Naive B cell (primary cell): ENCODE measurements around the gene SGSH. TPM values are rescaled to one million over a fixed set of nuclear protein-coding genes. Genes with fewer than 3 reads are reported as not detected.

Source experiments
- ATAC-seq, 2 donors: fragments of 150-1000 bp; cut with Tn5 transposase; 2 replicates each; pipeline ENCODE4 v1.10.0; 2021; ENCODE audit warnings: low read depth in 2 of 2, mild to moderate bottlenecking in 2 of 2, moderate library complexity in 2 of 2
- DNase-seq: peaks from one replicate; pipeline ENCODE4 v3.0.0; 2022
- H3K27ac Mint-ChIP-seq, 6 donors: one replicate each; pipeline ENCODE4 v1.8.0; 2020 to 2022; ENCODE audit warnings: mild to moderate bottlenecking in 6 of 6, mixed read lengths in 6 of 6, moderate library complexity in 5 of 6, inconsistent platforms in 2 of 6
- H3K27me3 Mint-ChIP-seq, 3 donors: one replicate each; pipeline ENCODE4 v1.8.0; 2021 to 2022; ENCODE audit warnings: mixed read lengths in 3 of 3, mild to moderate bottlenecking in 1 of 3
- H3K36me3 Mint-ChIP-seq, 2 donors: one replicate each; pipeline ENCODE4 v1.8.0; 2020 to 2022; ENCODE audit warnings: mixed read lengths in 2 of 2, inconsistent platforms in 1 of 2, mild to moderate bottlenecking in 1 of 2
- H3K4me1 Mint-ChIP-seq, 3 donors: one replicate each; pipeline ENCODE4 v1.8.0; 2020 to 2022; ENCODE audit warnings: mixed read lengths in 3 of 3, inconsistent platforms in 1 of 3, mild to moderate bottlenecking in 1 of 3, moderate library complexity in 1 of 3
- H3K4me3 Mint-ChIP-seq, 8 donors: one replicate each; pipeline ENCODE4 v1.8.0; 2020 to 2022; ENCODE audit warnings: mild to moderate bottlenecking in 8 of 8, mixed read lengths in 8 of 8, moderate library complexity in 8 of 8, inconsistent platforms in 2 of 8
- H3K9me3 Mint-ChIP-seq, 7 donors: one replicate each; pipeline ENCODE4 v1.8.0; 2020 to 2022; ENCODE audit warnings: mixed read lengths in 7 of 7, mild to moderate bottlenecking in 5 of 7, inconsistent platforms in 2 of 7, moderate library complexity in 1 of 7
- polyA plus RNA-seq, 6 donors: library from polyadenylated mRNA; unstranded; fragments of 300-500 nt; fragmentation: Illumina TruSeq; gene quantifications; one replicate each; pipeline ENCODE4 v1.2.3, GENCODE V29; 2021; ENCODE audit warnings: low read depth in 6 of 6

Gene SGSH
- polyA plus RNA-seq, 6 donors from 2014 or later = 12.3 to 38.5 (median 22.4) TPM

GRCh38 chr17:80229011-80229410 is 8.9 kb upstream of the SGSH start:
- Mint-ChIP-seq H3K36me3 (peaks cover 3 to 21% of the 10 kb centered on the region in 2 donors), H3K27ac (peak overlapping the region in 1 of 6 donors; percentile 90), H3K27me3 (peaks cover 0 to 5% (median 0%) of the 10 kb centered on the region in 3 donors), H3K9me3 (peaks cover 5 to 27% (median 24%) of the 10 kb centered on the region in 7 donors), H3K4me1 (peaks cover 0 to 2% (median 0%) of the 10 kb centered on the region in 3 donors), H3K4me3 (no peak overlapping the region)
- ATAC-seq (no peak), DNase-seq (no peak)

DNA sequence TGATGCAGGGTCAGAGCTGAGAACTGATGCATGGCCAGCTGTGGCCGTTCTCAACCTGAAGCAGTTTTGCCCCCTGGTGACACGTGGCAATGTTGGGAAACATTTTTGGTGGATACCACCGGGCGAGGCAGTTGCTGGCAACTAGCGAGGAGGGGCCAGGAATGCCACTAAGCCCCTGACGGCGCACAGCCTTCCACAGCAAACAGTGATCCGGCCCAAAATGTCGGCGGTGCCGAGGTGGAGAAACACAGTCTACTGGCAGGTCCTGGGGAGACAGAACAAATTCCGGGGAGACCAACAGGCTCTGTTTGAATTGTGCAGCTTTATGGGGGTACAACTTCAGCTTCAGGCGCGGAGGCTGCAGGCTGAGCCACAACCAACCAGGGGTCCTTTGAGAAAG is 8.3 kb upstream of the SGSH start:
- peaks cover 5 to 22% (median 19%) of the 10 kb centered on the region in 7 donors for H3K9me3 Mint-ChIP-seq
- peaks cover 0 to 9% (median under 1%) of the 10 kb centered on the region in 3 donors for H3K27me3 Mint-ChIP-seq
- DNase-seq = no peak
- H3K4me3 Mint-ChIP-seq = peak overlapping the region in 2 of 8 donors; percentile 12 to 24
- no peak for ATAC-seq
- peaks cover 3 to 21% of the 10 kb centered on the region in 2 donors for H3K36me3 Mint-ChIP-seq
- H3K27ac Mint-ChIP-seq = peak overlapping the region in 1 of 6 donors; percentile 90
- peaks cover 0 to 5% (median under 1%) of the 10 kb centered on the region in 3 donors for H3K4me1 Mint-ChIP-seq

DNA sequence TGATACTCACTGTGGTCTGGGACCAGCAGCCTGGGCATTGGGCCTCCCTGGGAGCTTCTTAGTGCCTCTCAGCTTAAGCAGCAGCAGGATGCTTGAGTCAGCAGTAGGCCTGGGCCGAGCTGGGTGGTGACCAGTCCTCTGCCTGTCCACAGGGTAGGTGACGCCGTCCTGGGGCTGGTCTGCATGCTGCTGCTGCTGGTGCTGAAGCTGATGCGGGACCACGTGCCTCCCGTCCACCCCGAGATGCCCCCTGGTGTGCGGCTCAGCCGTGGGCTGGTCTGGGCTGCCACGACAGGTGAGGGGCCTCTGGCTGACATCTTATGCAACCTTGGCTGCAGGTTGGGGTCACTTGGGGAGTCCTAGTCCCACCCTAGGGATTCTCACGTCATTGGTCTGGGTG is 7.5 kb upstream of the SGSH start:
- Mint-ChIP-seq H3K4me1 (peaks cover 0 to 8% (median 5%) of the 10 kb centered on the region in 3 donors), H3K9me3 (peaks cover 3 to 16% (median 13%) of the 10 kb centered on the region in 7 donors), H3K4me3 (no peak overlapping the region), H3K27ac (no peak overlapping the region), H3K27me3 (peaks cover 0 to 9% (median 7%) of the 10 kb centered on the region in 3 donors), H3K36me3 (peaks cover 3 to 14% of the 10 kb centered on the region in 2 donors)
- no peak for ATAC-seq
- no peak for DNase-seq

GRCh38 chr17:80227156-80227555 is 7.0 kb upstream of the SGSH start:
- Mint-ChIP-seq H3K27ac (no peak overlapping the region), H3K4me1 (peaks cover 0 to 11% (median 5%) of the 10 kb centered on the region in 3 donors), H3K36me3 (peaks cover 3 to 9% of the 10 kb centered on the region in 2 donors), H3K9me3 (peaks cover 0 to 11% (median 8%) of the 10 kb centered on the region in 7 donors), H3K27me3 (peaks cover 0 to 9% (median 7%) of the 10 kb centered on the region in 3 donors), H3K4me3 (no peak overlapping the region)
- DNase-seq (no peak), ATAC-seq (no peak)

DNA sequence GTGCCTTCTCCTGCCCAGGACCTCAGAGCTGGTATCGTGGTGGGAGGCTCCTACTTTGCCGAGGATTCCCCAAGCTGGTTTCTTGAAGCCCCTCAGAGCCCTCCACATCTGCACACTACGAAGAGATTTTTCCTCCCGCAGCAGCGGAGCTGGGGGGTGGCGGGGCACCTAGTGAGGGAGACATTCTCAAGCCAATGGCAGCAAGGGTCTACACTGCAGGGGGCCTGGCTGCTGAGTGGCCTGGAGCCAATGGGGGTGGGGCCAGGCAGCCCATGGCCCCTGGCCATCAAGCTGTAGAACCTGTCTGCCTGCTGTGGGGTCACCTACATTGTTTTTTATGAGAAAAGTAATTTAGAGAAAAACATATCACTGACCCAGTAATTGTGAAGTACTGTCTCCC is 5.1 kb upstream of the SGSH start:
- H3K36me3 Mint-ChIP-seq = peaks cover 0 to 8% of the 10 kb centered on the region in 2 donors
- H3K9me3 Mint-ChIP-seq = peaks cover 0 to 3% (median 0%) of the 10 kb centered on the region in 7 donors
- no peak overlapping the region for H3K4me3 Mint-ChIP-seq
- DNase-seq = no peak
- no peak for ATAC-seq
- H3K27ac Mint-ChIP-seq = peak overlapping the region in 2 of 6 donors; percentile 49 to 54
- peaks cover 2 to 11% (median 5%) of the 10 kb centered on the region in 3 donors for H3K4me1 Mint-ChIP-seq
- peaks cover 0 to 9% (median 7%) of the 10 kb centered on the region in 3 donors for H3K27me3 Mint-ChIP-seq

GRCh38 chr17:80224683-80225082 is 4.5 kb upstream of the SGSH start:
- peaks cover 0 to 8% of the 10 kb centered on the region in 2 donors for H3K36me3 Mint-ChIP-seq
- H3K4me1 Mint-ChIP-seq = peaks cover 4 to 15% (median 8%) of the 10 kb centered on the region in 3 donors
- no peak overlapping the region for H3K27ac Mint-ChIP-seq
- no peak for DNase-seq
- no peak overlapping the region for H3K4me3 Mint-ChIP-seq
- ATAC-seq = no peak
- H3K27me3 Mint-ChIP-seq = peaks cover 0 to 9% (median 7%) of the 10 kb centered on the region in 3 donors
- H3K9me3 Mint-ChIP-seq = peaks cover 0 to 3% (median 0%) of the 10 kb centered on the region in 7 donors

DNA sequence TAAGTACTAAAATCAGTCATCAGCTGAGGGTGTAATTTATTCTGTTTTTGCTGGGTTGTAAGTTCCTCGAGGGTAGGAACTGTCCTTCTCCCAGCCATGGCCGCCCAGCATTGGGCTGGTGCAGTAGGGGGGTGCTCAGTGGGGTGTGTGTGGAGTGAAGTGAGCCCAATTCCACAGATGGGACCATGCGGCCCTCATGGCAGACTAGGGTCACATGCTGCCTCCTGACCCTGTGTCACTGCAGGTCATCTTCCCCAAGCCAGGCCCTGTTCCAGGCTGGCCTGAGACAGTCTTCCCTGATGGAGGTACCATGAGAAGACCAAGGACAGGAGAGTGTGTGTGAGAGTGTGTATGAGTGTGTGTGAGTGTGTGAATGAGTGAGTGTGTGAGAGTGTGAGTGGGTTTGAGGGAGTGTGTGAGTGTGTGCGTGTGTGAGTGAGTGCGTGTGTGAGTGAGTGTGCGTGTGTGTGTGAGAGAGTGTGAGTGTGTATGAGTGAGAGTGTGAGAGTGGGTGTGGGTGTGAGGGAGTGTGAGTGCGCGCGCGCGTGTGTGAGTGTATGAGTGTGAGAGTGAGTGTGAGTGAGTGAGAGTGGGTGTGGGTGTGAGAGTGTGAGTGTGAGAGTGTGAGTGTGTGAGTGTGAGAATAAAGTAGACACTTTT is 3.8 kb upstream of the SGSH start:
- peak overlapping the region in 2 of 6 donors; percentile 26 to 79 for H3K27ac Mint-ChIP-seq
- peak overlapping the region in 1 of 8 donors; percentile 90 for H3K4me3 Mint-ChIP-seq
- peaks cover 0 to 9% (median 7%) of the 10 kb centered on the region in 3 donors for H3K27me3 Mint-ChIP-seq
- DNase-seq (no peak), ATAC-seq (no peak)
- peaks cover 0 to 3% (median 0%) of the 10 kb centered on the region in 7 donors for H3K9me3 Mint-ChIP-seq
- peaks cover 12 to 21% (median 13%) of the 10 kb centered on the region in 3 donors for H3K4me1 Mint-ChIP-seq
- peaks cover 0 to 8% of the 10 kb centered on the region in 2 donors for H3K36me3 Mint-ChIP-seq

GRCh38 chr17:80223142-80223815 is 3.1 kb upstream of the SGSH start:
- DNase-seq (no peak), ATAC-seq (no peak)
- Mint-ChIP-seq H3K4me3 (peak overlapping the region in 4 of 8 donors; percentile 48 to 90 (median 76)), H3K36me3 (peaks cover 0 to 8% of the 10 kb centered on the region in 2 donors), H3K4me1 (peaks cover 17 to 21% (median 18%) of the 10 kb centered on the region in 3 donors), H3K9me3 (no peaks in the 10 kb centered on the region), H3K27ac (peak overlapping the region in 4 of 6 donors; percentile 49 to 82 (median 64)), H3K27me3 (peaks cover 0 to 9% (median 7%) of the 10 kb centered on the region in 3 donors)

GRCh38 chr17:80222376-80223141 is 2.4 kb upstream of the SGSH start:
- Mint-ChIP-seq H3K4me1 (peaks cover 19 to 24% (median 21%) of the 10 kb centered on the region in 3 donors), H3K27me3 (peaks cover 0 to 9% (median 7%) of the 10 kb centered on the region in 3 donors), H3K4me3 (peak overlapping the region in 6 of 8 donors; percentile 28 to 90 (median 60)), H3K9me3 (no peaks in the 10 kb centered on the region), H3K36me3 (peaks cover 3 to 10% of the 10 kb centered on the region in 2 donors), H3K27ac (peak overlapping the region in 5 of 6 donors; percentile 36 to 91 (median 70))
- ATAC-seq = no peak
- no peak for DNase-seq

- DNase-seq (no peak), ATAC-seq (no peak)
- Mint-ChIP-seq H3K27ac (peak overlapping the region in 3 of 6 donors; percentile 74 to 92 (median 89)), H3K36me3 (peaks cover 7 to 17% of the 10 kb centered on the region in 2 donors), H3K4me3 (peak overlapping the region; percentile 79 to 98 (median 88)), H3K27me3 (peaks cover 0 to 9% (median 7%) of the 10 kb centered on the region in 3 donors), H3K9me3 (no peaks in the 10 kb centered on the region), H3K4me1 (peaks cover 21 to 28% (median 22%) of the 10 kb centered on the region in 3 donors)
Observed at GRCh38 chr17:80221351-80222105, 1.4 kb upstream of the SGSH start.

- Mint-ChIP-seq H3K4me3 (peak overlapping the region; percentile 79 to 98 (median 88)), H3K36me3 (peaks cover 11 to 24% of the 10 kb centered on the region in 2 donors), H3K27me3 (peaks cover 0 to 9% (median 7%) of the 10 kb centered on the region in 3 donors), H3K4me1 (peaks cover 21 to 28% (median 26%) of the 10 kb centered on the region in 3 donors), H3K27ac (peak overlapping the region in 4 of 6 donors; percentile 74 to 92 (median 82)), H3K9me3 (no peaks in the 10 kb centered on the region)
- no peak for DNase-seq
- ATAC-seq = peak in 1 of 2 donors; percentile 1
Observed at GRCh38 chr17:80220736-80221215, 643 bp upstream of the SGSH start.

- peak overlapping the region; percentile 84 to 98 (median 94) for H3K4me3 Mint-ChIP-seq
- H3K4me1 Mint-ChIP-seq = peaks cover 21 to 28% (median 26%) of the 10 kb centered on the region in 3 donors
- H3K27me3 Mint-ChIP-seq = peaks cover 0 to 9% (median 7%) of the 10 kb centered on the region in 3 donors
- no peaks in the 10 kb centered on the region for H3K9me3 Mint-ChIP-seq
- peak overlapping the region; percentile 93 to 100 (median 98) for H3K27ac Mint-ChIP-seq
- peaks cover 11 to 24% of the 10 kb centered on the region in 2 donors for H3K36me3 Mint-ChIP-seq
- ATAC-seq (peak; percentile 21 to 25), DNase-seq (no peak)
Observed at GRCh38 chr17:80219763-80220053, 425 bp downstream of the SGSH start.
